Activated T-cell treated with anti-CD3 and anti-CD28 coated beads for 4 hours (primary cell): ENCODE data around the gene WWOX.

Experiments
- DNase-seq: peaks from one replicate; pipeline ENCODE4 v3.0.0-alpha.2; 2020

Gene WWOX

GRCh38 chr16:78894886-78895285 is 795.4 kb downstream of the WWOX start:
- no peak for DNase-seq

DNA sequence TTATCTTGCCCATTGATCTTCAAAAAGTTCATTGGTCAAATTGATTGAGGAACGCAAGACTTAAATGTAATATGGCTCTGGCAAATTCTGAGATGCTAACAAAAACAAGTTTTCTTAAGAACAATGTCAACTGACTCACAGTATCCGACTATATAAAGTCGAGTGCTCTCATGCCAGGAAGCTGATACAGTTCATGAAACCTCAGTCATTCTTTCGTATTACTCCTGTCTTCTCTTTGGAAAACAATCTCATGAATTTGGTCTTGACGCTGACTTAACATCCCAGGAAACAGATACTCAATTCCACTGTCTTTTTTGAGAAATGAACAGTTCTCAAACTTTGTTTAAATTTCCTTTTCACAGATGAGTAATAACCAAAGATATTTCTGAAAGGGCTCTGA is 796.2 kb downstream of the WWOX start:
- no peak for DNase-seq

- DNase-seq, result no peak
Measured at GRCh38 chr16:78896280-78896679, 796.8 kb downstream of the WWOX start.

GRCh38 chr16:78897299-78897698 is 797.8 kb downstream of the WWOX start:
- DNase-seq, result no peak

- DNase-seq, result no peak
Measured at GRCh38 chr16:78900044-78900811, 800.8 kb downstream of the WWOX start.

DNA sequence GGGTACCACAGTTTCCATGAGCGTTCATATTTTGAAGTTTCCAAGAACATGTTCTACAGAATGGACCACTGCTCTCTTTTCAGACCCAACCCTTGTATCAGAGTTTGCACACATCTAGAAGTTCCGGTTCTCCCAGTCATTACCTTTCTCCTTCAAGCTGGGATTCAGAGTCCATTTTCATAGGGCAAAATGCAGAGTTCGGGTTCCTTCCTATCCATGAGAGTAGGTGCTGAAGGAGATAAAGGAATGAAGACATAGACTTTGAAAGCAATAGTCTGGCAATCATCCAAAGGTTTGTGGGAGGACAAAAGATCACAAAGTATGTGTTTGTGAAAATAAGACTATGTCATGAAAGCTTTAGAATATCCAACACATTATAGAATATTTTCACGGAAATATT is 801.5 kb downstream of the WWOX start:
- no peak for DNase-seq

- DNase-seq, result no peak
Measured at GRCh38 chr16:78902321-78902720, 802.9 kb downstream of the WWOX start.

GRCh38 chr16:78903237-78903636 is 803.8 kb downstream of the WWOX start:
- DNase-seq, result no peak

DNA sequence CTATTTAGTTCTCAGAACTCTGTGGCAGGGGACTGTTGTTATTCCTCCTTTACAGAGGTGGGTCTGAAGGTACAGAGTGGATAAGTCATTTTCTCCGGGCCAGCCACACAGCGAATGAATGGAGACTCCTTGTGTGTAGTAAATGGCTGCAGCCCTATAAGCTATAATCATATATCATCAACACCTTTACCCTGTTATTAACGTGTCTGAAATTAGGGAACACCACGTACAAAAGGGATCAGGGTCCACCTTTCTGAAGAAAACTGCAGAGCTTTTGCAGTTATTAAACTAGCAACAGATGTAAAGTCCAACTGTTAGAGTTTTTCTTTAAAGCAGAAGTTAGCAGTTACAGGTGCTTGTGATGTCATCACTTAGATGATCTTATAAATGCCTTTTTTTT is 804.4 kb downstream of the WWOX start:
- no peak for DNase-seq

DNA sequence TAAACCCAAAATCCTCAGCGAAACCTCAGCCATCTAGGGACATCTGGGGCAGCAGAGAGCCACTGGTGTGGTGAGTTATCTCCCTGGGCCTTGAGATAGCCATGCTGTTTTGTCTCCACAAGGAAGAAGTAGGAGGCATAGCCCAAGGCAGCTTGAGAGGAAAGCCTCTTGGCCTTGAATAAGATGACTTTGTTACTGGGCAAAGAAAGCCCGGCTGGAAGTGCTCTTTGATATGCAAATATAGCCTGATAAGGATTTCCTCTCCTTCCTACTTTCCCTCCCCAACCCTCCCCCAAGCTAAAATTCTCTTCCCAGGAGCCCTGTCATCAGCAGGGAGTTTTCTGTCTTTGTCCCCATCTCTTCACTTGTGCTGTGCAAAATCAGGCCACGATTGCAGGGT is 806.7 kb downstream of the WWOX start:
- no peak for DNase-seq

DNA sequence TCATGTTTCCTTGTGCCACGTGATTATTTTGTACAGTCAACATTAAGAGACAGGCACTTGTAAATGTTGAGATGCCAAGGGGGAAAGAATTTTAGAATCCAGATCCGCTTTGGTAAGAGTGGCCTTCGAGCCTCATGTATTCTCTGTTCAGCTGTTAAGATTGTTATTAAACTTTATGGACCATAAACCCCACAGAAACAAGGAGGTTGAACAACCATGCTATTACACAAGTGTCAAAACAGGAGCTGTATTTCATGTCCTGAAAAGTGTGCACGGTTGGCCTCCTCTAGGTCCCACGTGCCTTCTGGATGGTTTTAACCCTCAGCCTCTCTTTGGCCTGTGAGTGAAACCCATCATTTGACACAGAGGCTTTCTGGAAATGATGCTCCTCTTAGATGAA is 809.8 kb downstream of the WWOX start:
- no peak for DNase-seq

GRCh38 chr16:78915811-78916345 is 816.4 kb downstream of the WWOX start:
- DNase-seq, result no peak

- DNase-seq, result no peak
Measured at GRCh38 chr16:78916928-78917545, 817.6 kb downstream of the WWOX start.

- no peak for DNase-seq
Measured at GRCh38 chr16:78918805-78919305, 819.4 kb downstream of the WWOX start.

DNA sequence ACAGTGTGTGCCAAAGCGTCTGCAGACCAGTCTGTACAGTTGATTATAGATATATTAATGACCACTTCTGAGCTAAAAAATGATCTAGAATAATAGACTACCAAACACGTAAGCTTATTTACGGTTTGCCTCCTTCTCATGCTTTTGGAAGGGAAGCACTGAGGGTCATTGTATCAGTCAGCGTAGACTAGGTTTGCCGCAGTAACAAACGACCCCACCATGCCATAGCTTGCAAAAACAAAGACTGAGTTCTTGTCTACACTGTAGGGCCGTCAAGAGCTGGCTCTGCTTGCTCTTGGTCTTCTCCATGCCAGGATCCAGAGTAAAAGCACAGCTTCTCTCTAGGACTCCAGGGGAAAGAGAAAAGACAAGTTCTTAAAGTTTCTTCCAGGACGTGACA is 820.4 kb downstream of the WWOX start:
- no peak for DNase-seq

DNA sequence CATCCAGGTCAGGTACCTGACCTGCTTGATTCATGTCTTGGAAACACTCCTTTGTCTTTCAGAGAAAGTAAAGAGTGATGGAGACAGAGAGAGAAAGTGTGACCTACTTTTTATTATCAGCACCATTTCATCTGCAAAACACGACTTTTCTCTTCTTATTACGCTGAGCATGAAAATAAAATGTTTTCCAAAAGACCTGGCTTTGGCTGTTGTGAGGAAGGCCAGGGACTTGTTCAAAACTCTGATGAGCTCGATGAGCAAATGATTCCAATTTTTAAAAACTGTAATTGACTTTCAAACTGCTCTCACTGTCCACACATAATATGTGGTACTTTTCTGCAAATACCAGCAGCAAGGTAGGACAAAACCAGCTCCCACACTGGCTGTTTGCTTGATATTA is 821.2 kb downstream of the WWOX start:
- no peak for DNase-seq

- peak; percentile 9 for DNase-seq
Measured at GRCh38 chr16:78925083-78925767, 825.8 kb downstream of the WWOX start.

DNA sequence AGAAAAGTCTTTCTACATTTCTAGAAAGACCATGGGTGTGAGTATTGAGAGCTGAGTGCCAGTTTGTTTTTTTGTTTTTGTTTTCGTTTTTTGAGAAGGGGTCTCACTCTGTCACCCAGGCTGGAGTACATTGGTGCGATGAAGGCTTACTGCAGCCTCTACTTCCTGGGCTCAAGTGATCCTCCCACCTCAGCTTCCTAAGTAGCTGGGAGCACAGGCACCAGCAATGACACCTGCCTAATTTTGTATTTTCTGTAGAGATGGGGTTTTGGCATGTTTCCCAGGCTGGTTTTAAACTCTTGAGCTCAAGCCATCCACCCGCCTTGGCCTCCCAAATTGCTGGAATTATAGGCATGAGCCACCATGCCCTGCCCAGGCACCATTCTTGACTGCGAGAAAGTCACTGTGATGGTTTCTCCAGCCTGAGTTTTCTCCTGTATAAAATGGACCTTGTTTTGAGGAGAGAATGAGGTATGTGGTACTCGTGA is 827.3 kb downstream of the WWOX start:
- DNase-seq, result no peak

GRCh38 chr16:78927766-78928165 is 828.3 kb downstream of the WWOX start:
- no peak for DNase-seq

- DNase-seq, result no peak
Measured at GRCh38 chr16:78929841-78930240, 830.4 kb downstream of the WWOX start.

- no peak for DNase-seq
Measured at GRCh38 chr16:78930561-78930960, 831.1 kb downstream of the WWOX start.

GRCh38 chr16:78931267-78931666 is 831.8 kb downstream of the WWOX start:
- no peak for DNase-seq

- DNase-seq, result no peak
Measured at GRCh38 chr16:78931678-78932077, 832.2 kb downstream of the WWOX start.
